GM18498 (cell line): ENCODE measurements around the gene ZKSCAN7.
"Not testable (repeated sequence)": the region's sequence is repeated elsewhere in the genome, so short reads cannot be mapped to it uniquely, and the experiment has no call there.

Source experiments
- ATAC-seq: cut with Tn5 transposase; IDR thresholded peaks from one replicate; pipeline ENCODE4 v1.9.1; 2021; ENCODE audit warnings: mild to moderate bottlenecking, moderate library complexity; ENCODE audit not compliant: unreplicated experiment

ZKSCAN7 gene

GRCh38 chr3:44571024-44571423 lies 16.0 kb downstream of the ZKSCAN7 start:
- ATAC-seq = no peak

- no peak for ATAC-seq
Observed at GRCh38 chr3:44576613-44577012, 21.6 kb downstream of the ZKSCAN7 start.

- ATAC-seq = not testable (repeated sequence)
Observed at GRCh38 chr3:44577354-44577952, 22.5 kb downstream of the ZKSCAN7 start.

- ATAC-seq = not testable (repeated sequence)
Observed at GRCh38 chr3:44578316-44578715, 23.3 kb downstream of the ZKSCAN7 start.

- not testable (repeated sequence) for ATAC-seq
Observed at GRCh38 chr3:44578924-44579515, 24.0 kb downstream of the ZKSCAN7 start.

DNA sequence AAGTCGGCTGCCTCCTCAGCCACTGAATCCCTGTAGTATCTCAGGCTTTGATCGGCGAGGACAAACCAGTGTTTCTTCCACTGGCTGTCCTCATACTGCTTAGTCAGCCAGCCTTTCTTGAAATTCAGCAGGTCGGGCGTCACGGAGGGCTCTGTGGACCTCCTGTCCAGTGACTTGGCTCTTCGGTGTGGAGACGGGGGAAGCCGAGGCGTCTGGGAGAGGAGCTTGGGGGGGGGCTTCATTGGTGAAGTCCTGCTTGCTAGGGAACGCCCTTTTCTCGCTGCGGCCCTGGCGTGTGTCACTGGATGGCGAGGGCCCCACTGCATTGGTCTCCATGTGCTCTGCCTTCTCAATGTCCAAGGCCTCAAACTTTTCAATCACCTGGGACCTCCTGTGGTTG lies 24.8 kb downstream of the ZKSCAN7 start:
- ATAC-seq = not testable (repeated sequence)

- ATAC-seq = not testable (repeated sequence)
Observed at GRCh38 chr3:44580971-44581370, 26.0 kb downstream of the ZKSCAN7 start.

DNA sequence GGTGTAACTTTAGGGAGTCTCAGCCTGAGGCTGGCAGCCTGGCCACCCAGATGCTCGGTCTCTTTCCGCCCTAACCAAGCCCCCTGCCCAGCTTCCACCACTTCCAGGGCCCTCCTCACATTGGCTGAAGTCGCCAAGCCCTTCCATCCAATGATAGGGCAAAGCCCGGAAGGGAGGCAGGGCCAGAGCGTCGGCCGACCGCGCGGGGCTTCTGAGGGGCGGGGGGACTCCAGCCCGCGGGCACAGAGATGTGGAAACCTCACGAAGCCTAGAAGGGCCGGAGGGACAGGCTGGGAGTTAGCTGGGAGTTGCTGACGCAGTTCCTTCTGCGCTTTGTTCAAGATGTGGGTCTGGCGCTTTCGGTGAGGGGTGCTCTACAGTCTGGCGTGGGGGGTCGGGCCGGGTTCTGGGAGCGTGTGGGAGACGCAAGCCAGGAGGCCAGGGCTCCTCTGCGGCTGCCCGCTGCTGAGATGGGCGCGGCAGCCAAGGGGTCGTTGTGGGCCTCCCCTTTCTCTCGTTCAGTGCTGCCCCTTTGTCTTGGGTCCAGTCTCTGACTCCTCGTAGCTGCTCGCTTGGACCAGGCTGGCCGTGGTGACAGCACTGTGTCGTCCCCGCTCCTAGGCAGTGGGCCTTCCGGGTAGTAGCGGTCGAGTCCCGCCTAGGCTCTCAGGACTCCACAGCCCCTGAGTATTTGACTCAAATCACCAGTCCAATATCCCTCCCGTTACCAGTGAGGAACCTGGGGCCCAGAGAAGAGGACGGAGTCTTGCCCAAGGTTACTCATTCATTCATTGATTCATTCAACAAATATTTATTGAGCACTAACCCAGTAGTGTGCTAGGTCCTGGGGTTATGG lies 29.9 kb downstream of the ZKSCAN7 start, which contains the start of gene ZNF660:
Gene ZNF660 (plus strand): TSS at position 319 of the 856 bp plus-strand sequence. CDS start 9,230 bp downstream, outside the sequence.
- peak; percentile 93 for ATAC-seq

- no peak for ATAC-seq
Observed at GRCh38 chr3:44596621-44597020, 41.6 kb downstream of the ZKSCAN7 start.

DNA sequence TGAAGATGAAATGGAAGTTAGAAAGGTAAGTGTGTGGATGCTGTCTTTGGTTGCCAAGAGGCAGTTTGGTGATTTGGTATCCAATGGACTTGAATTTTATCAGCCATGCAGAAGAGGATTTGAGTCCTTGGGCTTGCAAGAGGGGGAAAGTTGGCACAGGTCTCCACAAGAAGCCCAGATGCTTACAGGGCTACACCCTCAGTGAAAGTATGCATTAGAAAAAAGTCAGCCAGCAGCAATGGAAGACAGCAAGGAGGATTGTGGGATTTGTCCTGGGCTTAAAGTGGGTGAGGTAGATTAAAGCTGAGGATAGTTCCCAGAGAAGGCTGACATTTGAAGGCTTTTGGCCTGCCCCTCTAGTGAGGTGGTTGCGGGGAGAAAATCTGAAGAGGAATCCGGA lies 46.8 kb downstream of the ZKSCAN7 start:
- ATAC-seq = no peak

DNA sequence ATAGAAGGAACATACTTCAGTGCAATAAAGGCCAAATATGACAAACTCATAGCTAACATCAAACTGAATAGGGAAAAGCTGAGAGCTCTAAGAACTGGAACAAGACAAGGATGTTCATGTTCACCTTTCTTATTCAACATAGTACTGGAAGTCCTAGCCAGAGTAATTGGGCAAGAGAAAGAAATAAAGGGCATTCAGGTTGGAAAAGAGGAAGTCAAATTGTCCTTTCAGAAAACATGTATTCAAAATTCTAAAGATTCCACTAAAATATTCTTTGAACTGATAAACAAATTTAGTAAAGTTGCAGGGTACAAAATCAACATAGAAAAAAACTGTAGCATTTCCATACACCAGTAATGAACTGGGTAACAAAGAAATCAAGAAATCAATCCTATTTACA lies 57.7 kb downstream of the ZKSCAN7 start:
- ATAC-seq = no peak
